ENCODE results near the gene GATA1. TPM values are rescaled to one million over a fixed set of nuclear protein-coding genes. Genes with fewer than 3 reads are reported as not detected.

The GATA1 gene
- total RNA-seq, 1 experiment from 2014 or later = not detected

DNA sequence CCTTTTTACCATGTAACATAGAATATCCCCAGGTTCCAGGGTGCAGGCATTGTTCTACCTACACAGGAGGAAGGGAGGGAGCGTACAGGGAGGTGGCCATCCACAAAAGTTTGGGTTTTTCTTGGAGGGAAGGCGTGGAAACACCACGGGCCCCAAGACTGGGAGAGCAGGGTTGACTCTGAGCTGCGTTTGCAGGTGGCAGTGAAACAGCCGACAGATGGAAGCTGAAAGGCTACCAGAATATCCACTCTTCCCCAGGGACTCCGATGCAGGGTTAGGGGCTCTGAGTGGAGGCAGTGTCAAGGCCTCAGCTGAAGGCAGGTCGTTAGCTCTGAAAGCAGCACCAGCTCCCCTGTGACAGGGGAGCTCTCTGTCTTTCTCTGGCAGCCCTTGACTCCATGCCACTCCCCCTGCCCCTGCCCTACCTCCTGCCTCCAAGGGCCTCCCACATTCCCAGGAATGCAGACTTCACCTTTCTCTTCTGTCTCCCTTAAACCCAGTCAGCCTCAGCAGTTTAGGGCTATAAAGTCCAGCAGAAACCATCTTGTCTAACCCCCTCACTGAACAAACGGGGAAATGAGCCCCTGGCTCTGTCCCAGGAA, 38.9 kb upstream of the GATA1 start:
- CTCF ChIA-PET = interaction anchor here (0.7 kb wide), 1 partner anchor 179 kb away, joined by 4 read pairs; no protein-coding TSS in a partner anchor
- H3K27me3 Mint-ChIP-seq (ENCODE audit: insufficient read depth, unreplicated experiment) = no peaks in the 10 kb centered on the region
- H3K4me1 Mint-ChIP-seq (ENCODE audit: low read depth, unreplicated experiment) = no peaks in the 10 kb centered on the region
- DNase-seq = no peak
- Histone ChIP-seq H3K4me1 (no peaks in the 10 kb centered on the region; the same call in 1 of the 2 replicates), H3K27me3 (replicated peaks; ENCODE audit: control insufficient read depth, insufficient read depth, low read length) (no peaks in the 10 kb centered on the region), H3K4me3 (ENCODE audit: low read depth, low read length) (no peak overlapping the region), H3K36me3 (ENCODE audit: control insufficient read depth, insufficient read depth, low read length) (no peaks in the 10 kb centered on the region), H3K9me3 (no peaks in the 10 kb centered on the region)
- H3K9me3 Mint-ChIP-seq (ENCODE audit: unreplicated experiment) = no peaks in the 10 kb centered on the region
- TF ChIP-seq, protein P1, sequence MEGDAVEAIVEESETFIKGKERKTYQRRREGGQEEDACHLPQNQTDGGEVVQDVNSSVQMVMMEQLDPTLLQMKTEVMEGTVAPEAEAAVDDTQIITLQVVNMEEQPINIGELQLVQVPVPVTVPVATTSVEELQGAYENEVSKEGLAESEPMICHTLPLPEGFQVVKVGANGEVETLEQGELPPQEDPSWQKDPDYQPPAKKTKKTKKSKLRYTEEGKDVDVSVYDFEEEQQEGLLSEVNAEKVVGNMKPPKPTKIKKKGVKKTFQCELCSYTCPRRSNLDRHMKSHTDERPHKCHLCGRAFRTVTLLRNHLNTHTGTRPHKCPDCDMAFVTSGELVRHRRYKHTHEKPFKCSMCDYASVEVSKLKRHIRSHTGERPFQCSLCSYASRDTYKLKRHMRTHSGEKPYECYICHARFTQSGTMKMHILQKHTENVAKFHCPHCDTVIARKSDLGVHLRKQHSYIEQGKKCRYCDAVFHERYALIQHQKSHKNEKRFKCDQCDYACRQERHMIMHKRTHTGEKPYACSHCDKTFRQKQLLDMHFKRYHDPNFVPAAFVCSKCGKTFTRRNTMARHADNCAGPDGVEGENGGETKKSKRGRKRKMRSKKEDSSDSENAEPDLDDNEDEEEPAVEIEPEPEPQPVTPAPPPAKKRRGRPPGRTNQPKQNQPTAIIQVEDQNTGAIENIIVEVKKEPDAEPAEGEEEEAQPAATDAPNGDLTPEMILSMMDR (IDR thresholded peaks at IDR 0.05; ENCODE audit: insufficient read depth in 1 of 2, low read depth in 1 of 2, low read length in 1 of 2, severe bottlenecking in 1 of 2, unreplicated experiment in 1 of 2) = no peak
- intact Hi-C loops (cut with micrococcal nuclease; ENCODE audit: unreplicated experiment) = no loop called here
- POLR2A ChIA-PET = interaction anchor here (1.1 kb wide), 1 partner anchor 11 kb away, joined by 3 read pairs; no protein-coding TSS in a partner anchor
- no peak overlapping the region for H3K27ac Mint-ChIP-seq (ENCODE audit: unreplicated experiment)
- BruUV-seq (replicated peaks) = no TSS peak
- no peaks in the 10 kb centered on the region for H3K36me3 Mint-ChIP-seq (ENCODE audit: insufficient read depth, unreplicated experiment)
- H3K4me3 Mint-ChIP-seq (ENCODE audit: unreplicated experiment) = no peak overlapping the region

- CTCF ChIA-PET = no interaction called here
- DNase-seq = no peak
- Histone ChIP-seq H3K36me3 (ENCODE audit: control insufficient read depth, insufficient read depth, low read length) (no peaks in the 10 kb centered on the region), H3K4me1 (peaks cover 12% of the 10 kb centered on the region), H3K4me3 (ENCODE audit: low read depth, low read length) (no peak overlapping the region), H3K27me3 (replicated peaks; ENCODE audit: control insufficient read depth, insufficient read depth, low read length) (no peaks in the 10 kb centered on the region), H3K9me3 (no peaks in the 10 kb centered on the region)
- intact Hi-C loops (cut with micrococcal nuclease; ENCODE audit: unreplicated experiment) = no loop called here
- Mint-ChIP-seq H3K27ac (ENCODE audit: unreplicated experiment) (no peak overlapping the region), H3K36me3 (ENCODE audit: insufficient read depth, unreplicated experiment) (no peaks in the 10 kb centered on the region), H3K9me3 (ENCODE audit: unreplicated experiment) (no peaks in the 10 kb centered on the region), H3K4me3 (ENCODE audit: unreplicated experiment) (no peak overlapping the region), H3K4me1 (ENCODE audit: low read depth, unreplicated experiment) (peaks cover 6% of the 10 kb centered on the region), H3K27me3 (ENCODE audit: insufficient read depth, unreplicated experiment) (no peaks in the 10 kb centered on the region)
- TF ChIP-seq, protein P1 (IDR thresholded peaks at IDR 0.05; ENCODE audit: insufficient read depth in 1 of 2, low read depth in 1 of 2, low read length in 1 of 2, severe bottlenecking in 1 of 2, unreplicated experiment in 1 of 2) = no peak
- POLR2A ChIA-PET = no interaction called here
- BruUV-seq (replicated peaks) = no TSS peak
Observed at GRCh38 chrX:48749182-48749581, 37.2 kb upstream of the GATA1 start.

DNA sequence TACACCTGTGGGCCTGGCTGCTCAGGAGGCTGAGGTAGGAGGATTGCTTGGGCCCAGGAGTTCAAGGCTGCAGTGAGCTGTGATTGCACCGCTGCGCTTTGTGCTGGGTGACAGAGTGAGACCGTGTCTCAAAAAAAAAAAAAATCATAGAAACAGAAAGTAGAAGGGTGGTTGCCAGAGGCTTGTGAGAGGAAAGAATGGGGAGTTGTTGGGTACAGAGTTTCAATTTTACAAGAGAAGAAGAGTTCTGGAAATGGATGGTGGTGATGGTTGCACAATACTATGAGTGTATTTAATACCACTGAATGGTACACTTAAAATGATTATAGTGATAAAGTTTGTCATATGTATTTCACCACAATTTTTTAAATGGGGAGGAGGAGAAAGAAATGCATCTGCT, 35.0 kb upstream of the GATA1 start:
- Histone ChIP-seq H3K36me3 (ENCODE audit: control insufficient read depth, insufficient read depth, low read length) (no peaks in the 10 kb centered on the region), H3K9me3 (no peaks in the 10 kb centered on the region), H3K4me3 (ENCODE audit: low read depth, low read length) (no peak overlapping the region), H3K27me3 (replicated peaks; ENCODE audit: control insufficient read depth, insufficient read depth, low read length) (no peaks in the 10 kb centered on the region), H3K4me1 (peaks cover 22% of the 10 kb centered on the region)
- Mint-ChIP-seq H3K27ac (ENCODE audit: unreplicated experiment) (no peak overlapping the region), H3K27me3 (ENCODE audit: insufficient read depth, unreplicated experiment) (no peaks in the 10 kb centered on the region), H3K4me3 (ENCODE audit: unreplicated experiment) (no peak overlapping the region), H3K4me1 (ENCODE audit: low read depth, unreplicated experiment) (peaks cover 14% of the 10 kb centered on the region), H3K36me3 (ENCODE audit: insufficient read depth, unreplicated experiment) (no peaks in the 10 kb centered on the region), H3K9me3 (ENCODE audit: unreplicated experiment) (no peaks in the 10 kb centered on the region)
- intact Hi-C loops (cut with micrococcal nuclease; ENCODE audit: unreplicated experiment) = no loop called here
- no TSS peak for BruUV-seq (replicated peaks)
- TF ChIP-seq, protein P1 (IDR thresholded peaks at IDR 0.05; ENCODE audit: insufficient read depth in 1 of 2, low read depth in 1 of 2, low read length in 1 of 2, severe bottlenecking in 1 of 2, unreplicated experiment in 1 of 2) = no peak
- ChIA-PET POLR2A (no interaction called here), CTCF (no interaction called here)
- no peak for DNase-seq
